Aorta (tissue), 5 donors: Measurements from ENCODE around the gene CCDC196. TPM values are rescaled to one million over a fixed set of nuclear protein-coding genes. Genes with fewer than 3 reads are reported as not detected.
"Not testable (repeated sequence)": the region's sequence is repeated elsewhere in the genome, so short reads cannot be mapped to it uniquely, and the experiment has no call there.

Source experiments
- ATAC-seq: fragments of 200-7000 bp; cut with Tn5 transposase; one replicate; pipeline ENCODE4 v1.9.1; 2022; ENCODE audit warnings: moderate library complexity; ENCODE audit not compliant: low FRiP score
- DNase-seq, 2 donors: peaks; one replicate each; pipeline ENCODE4 v3.0.0-alpha.2; 2020
- H3K27ac ChIP-seq, 2 donors: one replicate each; pipeline ENCODE4 v1.5.1; 2013; ENCODE audit warnings: low read length in 2 of 2, mild to moderate bottlenecking in 2 of 2, moderate library complexity in 2 of 2, control low read depth in 1 of 2, inconsistent platforms in 1 of 2, low read depth in 1 of 2
- H3K27me3 ChIP-seq, 2 donors: one replicate each; pipeline ENCODE4 v1.6.1; 2013; ENCODE audit warnings: control low read depth in 1 of 2, low read length in 1 of 2, mild to moderate bottlenecking in 1 of 2, moderate library complexity in 1 of 2; ENCODE audit not compliant: insufficient read depth in 2 of 2, control insufficient read depth in 1 of 2
- H3K36me3 ChIP-seq, 2 donors: one replicate each; pipeline ENCODE4 v1.6.1; 2013; ENCODE audit warnings: control low read depth in 1 of 2, low read length in 1 of 2, mild to moderate bottlenecking in 1 of 2; ENCODE audit not compliant: insufficient read depth in 2 of 2, control insufficient read depth in 1 of 2
- H3K4me1 ChIP-seq, 2 donors: one replicate each; pipeline ENCODE4 v1.6.1; 2013; ENCODE audit warnings: low read length in 2 of 2, control low read depth in 1 of 2, mild to moderate bottlenecking in 1 of 2, moderate library complexity in 1 of 2; ENCODE audit not compliant: insufficient read depth in 2 of 2, control insufficient read depth in 1 of 2
- H3K4me3 ChIP-seq, 2 donors: one replicate each; pipeline ENCODE4 v1.5.1; 2013; ENCODE audit warnings: low read length in 2 of 2, control low read depth in 1 of 2, mild to moderate bottlenecking in 1 of 2
- H3K9me3 ChIP-seq: one replicate; pipeline ENCODE4 v1.6.1; 2013; ENCODE audit warnings: mild to moderate bottlenecking, low read length; ENCODE audit not compliant: control insufficient read depth
- whole genome bisulfite sequencing, 2 donors: extraction: QIAGEN DNeasy Blood & Tissue Kit; methylation state at CpG; one replicate each; pipeline ENCODE4 v1.1.7; 2013; 5-methylcytosine and 5-hydroxymethylcytosine counted together
- intact Hi-C, 2 donors: fragments of 100-400 bp; cut with DNase I; formaldehyde crosslinking; loops; one replicate each; pipeline versions ENCODE4 v1.14.2 to v1.15.0; 2022
- polyA plus RNA-seq, 2 donors: library from polyadenylated mRNA; stranded (reverse); fragments of 200-250 nt; gene quantifications; one replicate each; pipeline ENCODE4 v1.2.3, GENCODE V29; 2013
- total RNA-seq, 2 donors: library from RNA; stranded (reverse); fragmentation: NEBNext Ultra II Directional; extraction: Animal tissue kit (Norgen Biotek cat#: 25700); gene quantifications; one replicate each; pipeline ENCODE4 v1.2.1, GENCODE V29; 2021
- donor health status: healthy with polysubstance abuse.
- donor health status: Bipolar disorder and iron deficiency.
- donor health status: DM: no; HTN: no; CAD: no.
- donor health status: DM: no; HTN: no; CAD: no.
- donor health status: DM: yes; HTN: yes; CAD: no.

Gene CCDC196
- total and polyA plus RNA-seq, 4 donors = not detected

- ATAC-seq (no peak), DNase-seq (no peak)
- Histone ChIP-seq H3K27ac (no peak overlapping the region), H3K4me3 (no peak overlapping the region), H3K9me3 (no peaks in the 10 kb centered on the region), H3K27me3 (no peaks in the 10 kb centered on the region), H3K4me1 (no peaks in the 10 kb centered on the region), H3K36me3 (no peaks in the 10 kb centered on the region)
- intact Hi-C loops = no loop called here
- WGBS, 2 donors = 61 to 62% methylated on average over 4 of the region's 4 CpGs
Observed at GRCh38 chr14:66501592-66501991, 15.4 kb downstream of the CCDC196 start.

- H3K27ac ChIP-seq, ATAC-seq, H3K27me3 ChIP-seq, H3K4me3 ChIP-seq, H3K36me3 ChIP-seq, intact Hi-C loops, H3K4me1 ChIP-seq, H3K9me3 ChIP-seq, DNase-seq: not testable (repeated sequence)
- 92 to 93% methylated on average over 5 of the region's 5 CpGs for WGBS, 2 donors
Observed at GRCh38 chr14:66502836-66503235, 16.7 kb downstream of the CCDC196 start.

- Histone ChIP-seq H3K36me3 (no peaks in the 10 kb centered on the region), H3K4me1 (no peaks in the 10 kb centered on the region), H3K27me3 (no peaks in the 10 kb centered on the region), H3K9me3 (no peaks in the 10 kb centered on the region), H3K4me3 (no peak overlapping the region), H3K27ac (no peak overlapping the region)
- ATAC-seq = no peak
- no peak for DNase-seq
- intact Hi-C loops = no loop called here
- 17% methylated on average over 1 of the region's 1 CpG for WGBS, 2 donors
Observed at GRCh38 chr14:66503532-66503931, 17.4 kb downstream of the CCDC196 start.

- peak; percentile 62 for ATAC-seq
- Histone ChIP-seq H3K9me3 (no peaks in the 10 kb centered on the region), H3K36me3 (no peaks in the 10 kb centered on the region), H3K4me3 (peak overlapping the region; percentile 11 to 74), H3K27ac (peak overlapping the region in 1 of 2 donors; percentile 55), H3K27me3 (no peaks in the 10 kb centered on the region), H3K4me1 (no peaks in the 10 kb centered on the region)
- DNase-seq = no peak
- WGBS, 2 donors = 2 to 3% methylated on average over 23 of the region's 23 CpGs
- intact Hi-C loops = no loop called here
Observed at GRCh38 chr14:66507181-66507721, 21.1 kb downstream of the CCDC196 start.

GRCh38 chr14:66507722-66508546 lies 21.8 kb downstream of the CCDC196 start, which contains the start of gene GPHN:
GPHN (plus strand) TSS chr14:66508147.
- peak within 1 kb of the TSS; percentile 80 to 81 for H3K4me3 ChIP-seq
- ATAC-seq (peak; percentile 99), DNase-seq (peak; percentile 98)
- peak within 1 kb of the TSS; percentile 14 to 55 for H3K27ac ChIP-seq
- no peaks in the 10 kb centered on the region for H3K36me3 ChIP-seq
- H3K9me3 ChIP-seq = no peaks in the 10 kb centered on the region
- no peaks in the 10 kb centered on the region for H3K27me3 ChIP-seq
- H3K4me1 ChIP-seq = no peaks in the 10 kb centered on the region
- intact Hi-C loops = no loop called here
- 0% methylated on average over 74 to 91 of the region's 91 CpGs for WGBS, 2 donors

GRCh38 chr14:66508547-66508845 lies 22.3 kb downstream of the CCDC196 start:
- 0% methylated on average over 15 to 19 of the region's 19 CpGs for WGBS, 2 donors
- Histone ChIP-seq H3K36me3 (no peaks in the 10 kb centered on the region), H3K4me1 (no peaks in the 10 kb centered on the region), H3K27ac (peak overlapping the region; percentile 14 to 41), H3K9me3 (no peaks in the 10 kb centered on the region), H3K4me3 (peak overlapping the region; percentile 80 to 81), H3K27me3 (no peaks in the 10 kb centered on the region)
- no peak for ATAC-seq
- intact Hi-C loops = no loop called here
- no peak for DNase-seq

GRCh38 chr14:66508846-66509621 lies 22.9 kb downstream of the CCDC196 start:
- Histone ChIP-seq H3K4me1 (no peaks in the 10 kb centered on the region), H3K36me3 (no peaks in the 10 kb centered on the region), H3K27me3 (no peaks in the 10 kb centered on the region), H3K4me3 (peak overlapping the region; percentile 80 to 81), H3K27ac (peak overlapping the region; percentile 14 to 41), H3K9me3 (no peaks in the 10 kb centered on the region)
- WGBS, 2 donors = 0 to 1% methylated on average over 54 to 57 of the region's 57 CpGs
- intact Hi-C loops = no loop called here
- ATAC-seq (peak; percentile 41), DNase-seq (peak; percentile 58 to 81)

GRCh38 chr14:66509874-66510273 lies 23.7 kb downstream of the CCDC196 start:
- H3K9me3 ChIP-seq = no peaks in the 10 kb centered on the region
- ATAC-seq (no peak), DNase-seq (no peak)
- peak overlapping the region; percentile 80 to 81 for H3K4me3 ChIP-seq
- no peaks in the 10 kb centered on the region for H3K36me3 ChIP-seq
- no peaks in the 10 kb centered on the region for H3K27me3 ChIP-seq
- intact Hi-C loops = loop anchor here in 1 of 2 donors (5.0 kb wide), 1 partner anchor 732 kb away; the partner anchor contains the start of gene PALS1
- H3K27ac ChIP-seq = no peak overlapping the region
- H3K4me1 ChIP-seq = no peaks in the 10 kb centered on the region
- WGBS, 2 donors = 32 to 34% methylated on average over 4 of the region's 4 CpGs
